Measurements from ENCODE around the gene IL11RA.
"Not testable (repeated sequence)": the region's sequence is repeated elsewhere in the genome, so short reads cannot be mapped to it uniquely, and the experiment has no call there.

IL11RA gene

DNA sequence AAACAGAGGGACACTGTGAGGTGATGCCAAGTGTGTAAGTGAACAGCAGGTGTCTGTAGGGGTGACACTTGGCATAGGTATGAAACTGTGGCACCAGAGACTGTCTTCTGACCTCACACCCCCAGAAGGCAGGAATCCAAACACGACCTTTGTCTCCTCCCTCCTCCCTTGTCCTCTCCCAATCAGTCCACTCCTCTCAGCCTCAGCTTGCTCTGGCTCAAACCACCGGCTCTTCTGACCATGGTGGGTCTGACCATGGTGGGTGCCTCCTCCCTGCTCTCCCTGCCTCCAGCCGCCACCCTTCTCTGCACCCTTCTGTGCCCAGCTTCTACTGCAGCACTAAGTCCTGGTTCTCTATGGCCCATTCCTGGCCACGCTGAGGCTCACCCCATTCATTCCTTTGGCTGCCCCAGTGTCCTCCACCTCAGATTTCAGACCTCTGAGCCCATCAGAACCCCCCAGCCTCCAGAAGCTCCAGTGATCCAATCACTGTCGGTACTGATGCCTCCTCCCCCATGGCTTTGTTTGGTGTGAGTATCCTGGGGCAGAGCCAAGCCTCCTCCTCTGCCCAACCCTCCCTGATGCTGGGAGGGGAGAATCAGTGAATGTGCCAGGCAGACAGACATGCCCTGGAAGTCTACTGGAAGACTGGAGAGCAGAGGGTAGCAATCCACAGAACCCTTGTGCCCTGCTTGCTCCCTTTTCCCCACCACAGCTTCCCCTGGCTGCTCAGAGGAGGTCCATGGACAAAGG lies 21.4 kb upstream of the IL11RA start:
- DNase-seq = no peak

DNA sequence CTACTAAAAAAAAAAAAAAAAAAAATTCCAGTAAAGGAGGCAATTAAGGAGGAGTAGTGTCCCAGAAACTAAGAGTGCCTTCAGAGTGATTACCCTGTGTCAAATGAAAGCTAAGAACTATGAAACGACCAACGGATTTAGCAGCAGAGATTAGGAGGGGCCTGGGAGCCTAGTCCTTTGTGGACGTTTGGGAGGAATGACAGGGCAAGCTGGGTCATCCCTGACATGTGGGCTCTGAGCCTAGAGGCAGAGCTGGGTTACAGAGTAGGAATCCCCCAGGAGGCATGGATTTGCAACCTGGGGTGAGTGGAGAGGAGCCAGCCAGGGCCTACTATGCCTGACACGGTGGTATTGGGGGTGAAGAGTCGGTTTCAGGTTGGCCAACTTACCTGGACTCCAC lies 18.8 kb upstream of the IL11RA start:
- no peak for DNase-seq

DNA sequence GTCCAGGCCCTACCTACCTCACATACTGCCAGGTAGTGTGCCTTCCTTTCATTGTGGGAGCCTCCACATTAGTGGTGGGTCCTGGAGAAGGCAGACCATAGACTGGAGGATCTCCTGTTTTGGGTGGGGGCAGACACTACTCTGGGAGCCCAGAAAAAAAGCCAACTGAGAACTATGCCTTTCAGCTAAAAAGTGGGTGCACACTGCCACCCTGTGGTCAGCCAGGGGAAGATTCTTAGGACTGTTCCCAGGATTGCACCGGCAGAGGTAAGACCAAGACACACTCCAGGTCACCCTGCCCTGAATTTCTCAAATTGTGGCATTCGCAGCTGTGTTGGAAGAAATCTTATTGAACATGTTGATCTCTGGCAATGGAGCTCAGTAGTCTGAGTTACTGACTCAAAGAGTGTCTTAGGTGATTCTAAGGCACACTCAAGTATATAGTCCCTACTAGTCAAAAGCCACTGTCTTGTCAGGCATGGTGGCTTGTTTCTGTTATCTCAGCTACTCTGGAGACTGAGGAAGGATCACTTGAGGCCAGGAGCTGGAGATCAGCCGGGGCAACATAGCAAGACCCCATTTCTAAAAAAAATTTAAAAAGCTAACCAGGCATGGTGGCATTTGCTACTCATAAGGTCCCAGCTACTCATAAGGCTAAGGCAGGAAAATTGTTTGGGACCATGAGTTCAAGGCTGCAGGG lies 18.0 kb upstream of the IL11RA start:
- DNase-seq = peak; percentile 61

DNA sequence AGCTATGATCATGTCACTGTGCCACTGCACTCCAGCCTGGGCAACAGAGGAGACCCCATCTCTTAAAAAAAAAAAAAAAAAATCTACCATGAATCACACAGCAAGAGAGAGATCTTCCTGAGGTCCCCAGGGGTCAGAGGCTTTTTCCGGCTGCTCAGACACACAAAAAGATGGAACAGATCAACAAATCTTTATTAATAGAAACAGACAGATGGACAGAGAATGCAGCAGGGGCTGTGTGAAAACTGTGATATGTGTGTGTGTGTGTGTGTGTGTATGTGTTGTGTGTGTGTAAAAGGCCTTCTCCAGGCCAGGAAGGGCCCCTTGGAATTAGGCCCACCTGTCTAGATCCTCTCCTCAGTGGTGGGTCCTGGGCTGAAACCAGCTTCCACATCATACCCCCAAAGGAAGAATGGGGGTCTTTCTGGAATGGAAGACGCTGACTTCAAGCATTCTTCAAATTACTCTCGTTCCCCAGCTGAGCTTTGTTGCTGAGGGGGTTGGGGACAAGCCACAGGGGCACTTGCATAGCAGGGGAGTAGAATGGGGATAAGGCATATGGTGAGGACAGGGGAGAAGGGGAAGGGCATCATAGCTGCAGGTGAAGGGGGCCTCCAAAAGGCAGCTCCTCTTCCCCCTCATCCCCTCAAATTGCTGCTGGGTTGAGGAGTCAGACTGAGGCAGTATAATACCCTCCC lies 17.3 kb upstream of the IL11RA start:
- DNase-seq = no peak

DNA sequence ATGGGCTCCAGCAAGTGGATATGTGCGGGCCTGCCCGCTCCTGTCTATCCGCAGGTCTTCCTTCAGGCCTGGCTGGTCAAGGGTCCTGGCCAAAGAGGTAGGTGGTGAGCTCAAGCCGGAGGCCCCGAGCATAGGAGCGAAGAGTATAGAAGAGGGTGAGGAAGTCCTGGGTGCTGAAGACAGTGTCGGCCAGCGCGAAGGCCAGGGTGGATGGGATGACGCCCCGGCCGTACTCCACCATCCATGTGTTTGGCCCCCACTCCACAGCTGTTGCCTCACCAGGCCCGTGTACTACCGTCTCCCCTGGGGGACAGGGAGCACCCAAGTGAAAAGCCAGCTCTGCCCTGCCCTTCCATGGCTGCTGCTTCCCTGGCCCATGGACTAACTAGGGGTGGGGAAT lies 16.4 kb upstream of the IL11RA start:
- DNase-seq = no peak

DNA sequence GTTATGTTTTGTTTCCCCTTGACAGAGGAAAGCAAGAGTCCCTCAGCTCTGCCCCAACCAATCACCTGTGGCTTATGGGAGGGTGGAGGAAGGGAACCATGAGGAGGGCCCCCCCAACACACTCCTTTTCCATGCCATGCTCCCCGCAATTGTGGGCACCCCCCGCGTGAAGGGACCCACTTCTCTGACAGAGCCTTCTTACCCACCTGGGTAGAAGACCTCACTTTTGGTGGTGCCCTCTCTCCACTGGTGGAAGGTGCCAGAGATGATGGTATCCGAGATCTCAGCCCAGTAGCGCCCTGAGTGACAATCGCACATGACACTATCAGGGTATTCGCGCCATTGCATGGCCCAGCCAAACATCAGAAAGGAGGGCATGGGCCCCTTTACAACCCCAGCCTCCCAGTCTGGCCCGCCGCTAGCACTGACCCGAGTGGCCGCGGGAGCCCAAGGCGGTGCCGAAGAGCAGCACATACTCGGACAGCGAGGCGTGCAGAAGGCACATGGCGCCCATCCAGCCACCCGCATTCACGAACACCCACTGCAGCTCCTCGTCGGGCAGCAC lies 15.1 kb upstream of the IL11RA start:
- no peak for DNase-seq

DNA sequence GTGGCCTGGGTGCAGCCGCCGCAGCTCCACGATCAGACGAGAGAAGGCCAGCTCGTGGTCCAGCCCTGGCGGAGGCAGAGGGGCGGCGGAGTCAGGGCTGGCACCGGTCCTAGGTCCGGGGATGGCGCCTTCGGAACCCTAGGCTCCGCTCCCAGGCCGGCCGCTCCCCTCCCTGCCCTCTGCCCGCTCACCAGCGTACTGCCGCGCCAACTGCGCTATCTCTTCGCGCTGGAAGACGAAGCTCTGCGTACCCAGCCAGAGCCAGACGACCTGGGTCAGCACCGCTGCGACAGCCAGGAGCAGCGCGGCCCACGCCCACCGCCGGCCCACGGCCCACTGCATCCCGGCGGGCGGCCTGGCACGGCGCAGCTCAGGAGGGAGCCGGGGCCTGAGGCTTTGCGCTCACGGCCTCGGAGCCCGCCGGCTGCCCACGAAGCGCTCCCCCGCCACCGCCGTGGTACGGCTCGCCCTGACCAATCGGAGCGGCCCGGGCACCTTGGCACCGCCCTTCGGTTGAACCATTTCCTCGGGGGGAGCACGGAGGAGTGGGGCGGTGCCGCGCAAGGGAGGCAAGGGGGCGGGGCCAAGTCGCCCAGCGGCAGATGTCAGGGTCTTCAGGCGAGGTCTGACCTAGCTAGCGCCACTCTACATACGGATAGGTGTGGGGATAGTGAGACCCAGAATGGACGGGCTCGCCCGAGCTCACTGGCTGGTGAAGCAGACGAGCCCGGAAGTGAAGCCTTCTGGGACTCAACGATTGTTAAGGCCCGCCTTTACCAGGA lies 14.4 kb upstream of the IL11RA start, which contains the start of gene SIGMAR1:
Gene SIGMAR1, minus strand, starts transcription at position 432 of the 782 bp plus-strand sequence. Its CDS starts 90 bp downstream, at position 342.
- peak; percentile 89 for DNase-seq

DNA sequence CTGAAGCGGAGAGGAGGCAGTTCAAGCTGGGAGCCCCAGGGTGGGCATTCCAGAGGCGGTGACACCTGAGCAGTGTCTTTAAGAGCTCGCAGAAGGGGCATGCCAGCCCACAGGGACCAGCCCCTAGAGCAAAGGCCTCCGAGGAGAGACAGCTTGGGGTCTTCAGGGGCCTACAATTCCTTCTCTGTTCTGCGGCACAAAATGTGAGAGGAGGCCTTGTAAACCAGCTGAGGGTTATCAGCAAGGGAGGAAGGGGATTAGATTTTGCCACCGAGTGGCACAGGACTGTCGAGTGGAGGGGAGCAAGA lies 13.9 kb upstream of the IL11RA start:
- DNase-seq = no peak

DNA sequence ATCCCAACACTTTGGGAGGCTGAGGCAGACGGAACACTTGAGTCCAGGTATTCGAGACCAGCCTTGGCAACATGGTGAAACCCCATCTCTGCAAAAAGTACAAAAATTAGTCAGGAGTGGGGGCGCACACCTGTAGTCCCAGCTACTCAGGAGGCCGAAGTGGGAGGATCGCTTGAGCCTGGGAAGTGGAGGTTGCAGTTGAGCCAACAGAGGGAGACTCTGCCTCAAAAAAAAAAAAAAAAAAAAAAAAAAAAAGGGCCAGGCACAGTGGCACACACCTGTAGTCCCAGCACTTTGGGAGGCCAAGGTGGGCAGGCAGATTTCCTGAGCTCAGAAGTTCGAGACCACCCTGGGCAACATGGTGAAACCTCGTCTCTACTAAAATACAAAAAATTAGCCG lies 12.7 kb upstream of the IL11RA start:
- not testable (repeated sequence) for DNase-seq

DNA sequence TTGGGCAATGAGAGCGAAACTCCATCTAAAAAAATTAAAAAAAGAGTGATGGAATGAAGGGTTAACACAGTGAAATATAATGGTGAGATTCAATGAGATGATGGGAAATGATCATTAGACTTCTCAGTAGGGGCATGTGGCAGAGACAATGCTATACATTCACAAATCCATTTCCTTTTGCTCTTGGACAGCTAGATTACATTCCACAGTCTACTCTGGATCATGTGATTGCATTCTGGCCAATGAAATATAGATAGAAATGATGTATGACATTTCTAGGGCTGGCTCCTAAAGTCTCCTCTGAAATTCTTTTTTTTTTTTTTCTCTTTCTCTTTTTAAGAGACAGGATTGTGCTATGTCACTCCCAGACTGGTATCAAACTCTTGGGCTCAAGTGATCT lies 9.3 kb upstream of the IL11RA start:
- DNase-seq = no peak

DNA sequence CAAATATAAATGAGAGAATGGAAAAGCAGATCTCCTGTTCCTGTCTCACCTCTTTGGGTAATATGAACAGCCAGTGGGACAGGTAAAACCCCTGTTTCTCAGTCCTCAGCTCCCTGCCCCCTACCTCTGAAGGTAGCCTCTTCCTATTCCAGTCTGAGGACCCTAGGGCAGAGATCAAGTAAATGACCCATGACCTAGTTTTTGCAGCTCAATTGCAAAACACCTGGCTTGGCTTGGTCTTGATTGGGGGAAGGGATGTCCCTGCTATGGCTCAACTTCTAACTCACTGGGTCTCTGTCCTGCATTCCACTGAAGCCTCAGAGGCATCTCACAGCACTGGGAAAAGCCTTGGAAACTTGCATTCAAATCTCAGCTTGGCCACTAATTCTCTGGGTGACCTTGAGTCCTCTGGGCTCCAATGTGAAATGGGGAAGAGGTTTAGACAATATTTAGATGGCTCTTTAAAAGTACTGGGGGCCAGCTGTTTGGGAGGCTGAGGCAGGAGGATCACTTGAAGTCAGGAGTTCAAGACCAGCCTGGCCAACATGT lies 7.1 kb upstream of the IL11RA start:
- no peak for DNase-seq

DNA sequence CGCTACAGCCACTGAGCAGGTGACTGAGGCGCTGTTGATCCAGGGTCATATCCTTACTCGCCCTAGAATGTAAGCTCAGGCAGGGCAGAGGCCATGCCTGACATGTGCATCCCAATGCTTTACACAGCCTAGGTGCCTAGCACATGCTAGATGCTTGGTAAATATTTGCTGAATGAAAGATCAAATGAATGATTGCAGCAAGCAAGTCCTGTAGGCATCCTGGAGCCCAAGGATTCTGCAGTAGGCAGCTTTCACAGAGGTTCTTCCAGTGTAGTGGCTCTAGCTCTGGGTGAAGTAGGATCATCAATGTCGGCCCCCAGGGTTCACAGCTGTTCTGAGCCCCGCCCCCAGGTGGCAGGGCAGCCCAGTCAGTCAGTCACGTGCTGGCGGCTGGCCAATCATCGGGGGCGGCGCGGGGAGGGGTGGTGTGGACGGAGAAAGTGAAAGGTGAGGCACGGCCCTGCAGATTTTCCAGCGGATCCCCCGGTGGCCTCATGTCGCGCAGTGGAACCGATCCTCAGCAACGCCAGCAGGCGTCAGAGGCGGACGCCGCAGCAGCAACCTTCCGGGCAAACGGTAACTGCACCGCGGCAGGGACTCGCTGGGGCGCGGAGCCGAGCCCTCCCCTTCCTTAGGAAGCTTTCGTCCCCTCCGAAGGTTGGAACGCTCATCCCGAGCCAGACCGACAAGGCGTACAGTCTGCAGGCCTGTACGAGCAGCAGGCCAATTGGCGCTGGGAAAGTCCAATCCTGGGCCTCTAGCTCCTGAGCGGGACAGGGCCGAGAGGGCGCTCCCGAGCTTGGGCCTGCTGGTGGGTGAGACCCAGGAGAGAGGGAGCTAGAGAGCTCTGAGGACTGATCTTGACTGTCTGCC lies 5.5 kb upstream of the IL11RA start, which contains the start of gene GALT:
Gene GALT, plus strand, starts transcription at position 465 of the 873 bp plus-strand sequence. Its CDS starts 30 bp downstream, at position 495.
- peak; percentile 94 for DNase-seq

DNA sequence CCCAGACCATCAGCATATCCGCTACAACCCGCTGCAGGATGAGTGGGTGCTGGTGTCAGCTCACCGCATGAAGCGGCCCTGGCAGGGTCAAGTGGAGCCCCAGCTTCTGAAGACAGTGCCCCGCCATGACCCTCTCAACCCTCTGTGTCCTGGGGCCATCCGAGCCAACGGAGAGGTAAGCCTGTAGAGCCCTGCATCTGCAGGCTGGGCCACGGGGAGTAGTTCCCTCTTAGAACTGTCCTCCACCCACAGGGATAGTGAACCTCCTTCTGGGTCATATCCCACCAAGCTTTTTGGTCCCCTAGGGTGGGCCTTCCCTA lies 4.9 kb upstream of the IL11RA start:
- DNase-seq = no peak

DNA sequence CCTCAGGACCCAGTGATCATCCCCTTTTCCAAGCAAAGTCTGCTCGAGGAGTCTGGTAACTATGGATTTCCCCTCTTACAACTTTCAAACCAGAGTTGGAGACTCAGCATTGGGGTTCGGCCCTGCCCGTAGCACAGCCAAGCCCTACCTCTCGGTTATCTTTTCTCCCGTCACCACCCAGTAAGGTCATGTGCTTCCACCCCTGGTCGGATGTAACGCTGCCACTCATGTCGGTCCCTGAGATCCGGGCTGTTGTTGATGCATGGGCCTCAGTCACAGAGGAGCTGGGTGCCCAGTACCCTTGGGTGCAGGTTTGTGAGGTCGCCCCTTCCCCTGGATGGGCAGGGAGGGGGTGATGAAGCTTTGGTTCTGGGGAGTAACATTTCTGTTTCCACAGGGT lies 4.3 kb upstream of the IL11RA start:
- DNase-seq = no peak

DNA sequence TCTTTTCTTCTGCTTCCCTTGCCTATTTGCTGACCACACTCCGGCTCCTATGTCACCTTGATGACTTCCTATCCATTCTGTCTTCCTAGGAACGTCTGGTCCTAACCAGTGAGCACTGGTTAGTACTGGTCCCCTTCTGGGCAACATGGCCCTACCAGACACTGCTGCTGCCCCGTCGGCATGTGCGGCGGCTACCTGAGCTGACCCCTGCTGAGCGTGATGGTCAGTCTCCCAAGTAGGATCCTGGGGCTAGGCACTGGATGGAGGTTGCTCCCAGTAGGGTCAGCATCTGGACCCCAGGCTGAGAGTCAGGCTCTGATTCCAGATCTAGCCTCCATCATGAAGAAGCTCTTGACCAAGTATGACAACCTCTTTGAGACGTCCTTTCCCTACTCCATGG lies 3.3 kb upstream of the IL11RA start:
- no peak for DNase-seq

DNA sequence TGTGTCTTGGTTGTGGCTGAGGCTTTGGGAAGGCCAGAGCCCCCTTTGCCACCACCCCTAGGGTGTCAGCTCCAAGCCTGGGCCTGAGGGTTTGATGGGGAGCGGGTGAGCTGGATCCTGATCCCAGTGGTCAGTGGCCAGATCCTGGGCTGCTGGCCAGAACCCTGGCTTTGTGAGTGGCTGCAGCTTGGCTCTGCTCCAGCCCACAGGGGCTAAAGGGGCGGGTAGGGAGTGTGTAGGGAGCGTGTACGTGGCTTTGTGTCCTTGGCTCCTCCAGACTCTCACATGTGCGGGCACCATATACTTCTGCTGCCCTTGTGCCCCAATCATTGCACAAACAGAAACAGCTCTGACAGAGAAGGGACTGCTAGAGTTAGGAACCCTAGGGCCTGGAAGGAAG lies 1.2 kb upstream of the IL11RA start:
- no peak for DNase-seq

DNA sequence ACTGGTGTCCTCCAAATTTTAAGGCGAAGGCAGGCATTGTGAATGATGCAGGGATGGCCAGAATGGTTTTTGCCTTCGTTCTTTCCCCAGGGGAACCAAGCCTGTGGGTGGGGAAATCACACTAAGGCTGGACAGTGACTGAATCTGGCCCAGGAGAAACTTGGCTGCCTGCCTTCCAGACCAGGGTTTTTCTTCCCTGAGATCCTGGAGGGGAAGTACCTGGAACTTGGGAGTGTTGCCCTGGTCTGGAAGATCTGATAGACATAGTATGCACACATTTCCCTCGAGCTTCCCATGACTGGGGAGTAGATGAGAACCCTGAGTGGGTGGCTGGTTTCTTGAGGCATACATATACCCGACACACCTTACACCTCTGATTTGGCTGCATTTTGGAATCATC lies 664 bp upstream of the IL11RA start:
- DNase-seq = no peak

DNA sequence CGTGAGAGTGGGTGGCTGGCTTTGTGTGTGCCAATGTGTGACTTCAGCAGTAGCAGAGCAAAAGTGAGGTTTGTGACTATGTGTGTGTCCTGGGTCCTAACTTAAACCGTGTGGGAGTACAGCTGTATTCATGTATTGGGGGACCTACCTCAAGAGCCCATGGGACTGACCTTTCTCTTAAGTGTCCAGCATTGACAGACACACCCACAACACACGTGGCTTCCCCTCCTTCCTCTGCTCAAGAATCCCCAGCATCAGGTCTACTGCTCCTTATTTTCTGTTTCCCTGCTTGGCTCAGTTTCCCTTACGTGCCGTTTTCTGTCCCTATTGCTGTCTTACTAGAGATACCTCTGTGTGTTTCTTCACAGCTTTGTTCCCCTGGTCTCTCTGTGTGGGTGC lies 616 bp downstream of the IL11RA start:
- DNase-seq = no peak

DNA sequence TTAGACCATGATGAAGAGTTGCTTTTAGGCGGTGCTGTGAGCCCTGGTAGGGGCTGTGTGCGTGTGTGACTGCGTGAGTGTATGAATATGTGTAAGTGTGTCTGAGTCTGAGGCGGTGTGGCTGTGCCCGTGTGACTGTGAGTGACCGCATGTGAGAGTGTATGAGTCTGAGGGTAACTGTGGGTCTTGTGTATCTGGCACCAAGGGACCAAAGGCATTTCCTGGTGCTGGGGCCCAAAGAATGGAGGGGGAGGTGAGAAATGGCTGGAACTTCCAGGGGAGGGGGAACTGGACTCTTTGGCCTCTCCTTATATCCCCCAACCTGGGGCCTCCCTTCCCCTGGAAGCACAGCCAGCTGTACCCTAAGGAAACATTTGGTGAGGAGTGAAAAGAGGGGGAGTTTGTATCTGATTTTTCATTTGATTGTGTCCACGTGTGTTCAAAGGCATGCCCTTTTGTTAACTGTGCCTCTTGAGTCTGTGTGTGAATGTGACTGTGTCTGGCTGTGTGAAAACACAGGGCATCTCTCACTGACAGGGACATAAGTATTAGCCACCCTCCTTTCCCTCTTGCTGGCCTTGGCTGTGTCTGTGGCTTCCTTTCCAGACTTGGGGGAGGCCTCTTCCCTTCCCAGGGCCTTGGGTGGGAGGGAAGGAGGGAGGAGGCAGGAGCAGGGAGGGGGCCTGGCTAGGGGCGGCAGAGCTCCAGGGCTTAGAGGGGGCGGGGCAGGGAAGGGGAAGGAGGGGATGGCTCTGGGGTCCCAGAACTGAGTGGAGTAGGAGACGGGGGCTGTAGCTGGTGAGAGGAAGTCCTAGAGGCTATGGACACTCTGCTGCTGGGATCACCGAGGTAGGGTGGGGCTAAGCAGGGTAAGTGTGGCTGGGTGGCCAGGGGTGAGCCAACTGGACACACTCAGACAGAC lies 1.4 kb downstream of the IL11RA start:
- no peak for DNase-seq

DNA sequence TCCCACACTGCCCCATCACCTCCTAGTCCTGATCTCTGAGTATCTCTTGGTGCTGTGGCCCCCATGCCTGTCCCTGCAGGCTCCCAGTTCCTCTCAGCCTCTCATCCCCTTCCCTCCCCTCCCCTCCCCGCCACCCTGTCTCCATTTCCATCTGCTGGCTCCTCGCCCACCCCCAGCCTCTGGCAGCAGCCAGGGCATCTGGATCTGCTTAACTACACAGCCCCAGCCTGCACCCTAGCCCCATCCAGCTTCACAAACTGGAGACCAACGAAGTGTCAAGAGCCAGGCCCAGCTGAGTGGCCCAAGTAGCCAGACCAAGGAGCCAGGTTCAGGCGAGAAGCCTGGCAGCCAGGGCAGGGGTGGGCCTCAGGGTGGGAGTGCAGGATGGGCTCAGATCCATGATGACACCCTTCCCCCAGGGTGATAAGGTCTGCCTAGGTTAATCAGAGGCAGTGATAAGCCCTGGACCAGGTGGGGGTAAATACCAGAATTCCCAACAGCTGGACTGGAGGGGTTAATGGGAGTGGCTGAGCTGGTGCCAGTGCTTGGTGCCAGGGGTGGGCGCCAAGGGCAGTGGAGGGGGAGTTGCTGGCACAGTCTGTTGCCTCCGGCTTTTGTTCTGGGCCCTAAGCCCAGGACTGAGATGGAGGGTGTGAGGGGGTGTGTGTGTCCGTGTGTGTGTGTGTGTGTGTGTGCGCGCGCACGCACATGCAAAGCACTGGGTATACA lies 2.5 kb downstream of the IL11RA start:
- DNase-seq = no peak

Data from activated CD4-positive, alpha-beta T cell treated with anti-CD3 and anti-CD28 coated beads for 1 hour (primary cell).